Gastrocnemius medialis (tissue), 4 donors: ENCODE measurements around the gene MAGEB5.

ENCODE experiments used
- POLR2A ChIP-seq, 2 donors: fragments of 450-650 bp; IDR thresholded peaks; one replicate each; pipeline ENCODE4 v1.6.1; 2017; ENCODE audit warnings: antibody characterized with exemption in 2 of 2, mild to moderate bottlenecking in 2 of 2, moderate library complexity in 2 of 2
- TF ChIP-seq, protein P1 (sequence below), 5 experiments: fragments of 450-650 bp in 3 of 5; fragments of 200-600 bp in 2 of 5; sonication (generic) in 2 of 5; IDR thresholded peaks in 4 of 5; conservative IDR thresholded peaks in 1 of 5; 1 replicate in 4 of 5; 2 replicates in 1 of 5; pipeline ENCODE4 v1.5.1; 2016 to 2019; ENCODE audit warnings: antibody characterized with exemption in 5 of 5, mild to moderate bottlenecking in 3 of 5, moderate library complexity in 3 of 5

- TF ChIP-seq, protein P1, sequence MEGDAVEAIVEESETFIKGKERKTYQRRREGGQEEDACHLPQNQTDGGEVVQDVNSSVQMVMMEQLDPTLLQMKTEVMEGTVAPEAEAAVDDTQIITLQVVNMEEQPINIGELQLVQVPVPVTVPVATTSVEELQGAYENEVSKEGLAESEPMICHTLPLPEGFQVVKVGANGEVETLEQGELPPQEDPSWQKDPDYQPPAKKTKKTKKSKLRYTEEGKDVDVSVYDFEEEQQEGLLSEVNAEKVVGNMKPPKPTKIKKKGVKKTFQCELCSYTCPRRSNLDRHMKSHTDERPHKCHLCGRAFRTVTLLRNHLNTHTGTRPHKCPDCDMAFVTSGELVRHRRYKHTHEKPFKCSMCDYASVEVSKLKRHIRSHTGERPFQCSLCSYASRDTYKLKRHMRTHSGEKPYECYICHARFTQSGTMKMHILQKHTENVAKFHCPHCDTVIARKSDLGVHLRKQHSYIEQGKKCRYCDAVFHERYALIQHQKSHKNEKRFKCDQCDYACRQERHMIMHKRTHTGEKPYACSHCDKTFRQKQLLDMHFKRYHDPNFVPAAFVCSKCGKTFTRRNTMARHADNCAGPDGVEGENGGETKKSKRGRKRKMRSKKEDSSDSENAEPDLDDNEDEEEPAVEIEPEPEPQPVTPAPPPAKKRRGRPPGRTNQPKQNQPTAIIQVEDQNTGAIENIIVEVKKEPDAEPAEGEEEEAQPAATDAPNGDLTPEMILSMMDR (IDR thresholded peaks at IDR 0.05 in 4 of 5, conservative IDR thresholded peaks at IDR 0.05 in 1 of 5), result no peak
- no peak for TF ChIP-seq POLR2A (IDR thresholded peaks at IDR 0.05)
These were observed 3.4 kb downstream of the MAGEB5 start for GRCh38 chrX:26219351-26219750.
